ENCODE data around the gene RPL10. TPM values are rescaled to one million over a fixed set of nuclear protein-coding genes. Genes with fewer than 3 reads are reported as not detected.
"Not testable (repeated sequence)": the region's sequence is repeated elsewhere in the genome, so short reads cannot be mapped to it uniquely, and the experiment has no call there.

Gene RPL10
- total RNA-seq, 1 donor from 2014 or later: 1,898 TPM

DNA sequence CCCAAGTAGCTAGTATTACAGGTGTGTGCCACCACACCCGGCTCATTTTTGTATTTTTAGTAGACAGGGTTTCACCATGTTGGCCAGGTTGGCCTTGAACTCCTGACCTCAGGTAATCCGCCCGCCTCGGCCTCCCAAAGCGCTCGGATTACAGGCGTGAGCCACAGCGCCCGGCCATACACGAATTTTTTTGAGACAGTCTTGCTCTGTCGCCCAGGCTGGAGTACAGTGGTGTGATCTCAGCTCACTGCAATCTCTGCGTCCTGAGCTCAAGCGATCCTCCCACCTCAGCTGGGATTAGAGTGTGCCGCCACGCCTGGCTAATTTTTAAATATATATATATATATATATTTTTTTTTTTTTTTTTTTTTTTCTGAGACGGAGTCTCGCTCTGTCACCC lies 1.8 kb upstream of the RPL10 start:
- ATAC-seq; intact Hi-C loops (cut with micrococcal nuclease); DNase-seq: not testable (repeated sequence)

- ATAC-seq (peak; percentile 84), DNase-seq (peak; percentile 87)
- intact Hi-C loops (cut with micrococcal nuclease): no loop called here
Observed at GRCh38 chrX:154396973-154397887, 947 bp upstream of the RPL10 start.

GRCh38 chrX:154398668-154399526 lies 720 bp downstream of the RPL10 start:
- intact Hi-C loops (cut with micrococcal nuclease): no loop called here
- peak; percentile 92 for DNase-seq
- ATAC-seq: peak; percentile 65

DNA sequence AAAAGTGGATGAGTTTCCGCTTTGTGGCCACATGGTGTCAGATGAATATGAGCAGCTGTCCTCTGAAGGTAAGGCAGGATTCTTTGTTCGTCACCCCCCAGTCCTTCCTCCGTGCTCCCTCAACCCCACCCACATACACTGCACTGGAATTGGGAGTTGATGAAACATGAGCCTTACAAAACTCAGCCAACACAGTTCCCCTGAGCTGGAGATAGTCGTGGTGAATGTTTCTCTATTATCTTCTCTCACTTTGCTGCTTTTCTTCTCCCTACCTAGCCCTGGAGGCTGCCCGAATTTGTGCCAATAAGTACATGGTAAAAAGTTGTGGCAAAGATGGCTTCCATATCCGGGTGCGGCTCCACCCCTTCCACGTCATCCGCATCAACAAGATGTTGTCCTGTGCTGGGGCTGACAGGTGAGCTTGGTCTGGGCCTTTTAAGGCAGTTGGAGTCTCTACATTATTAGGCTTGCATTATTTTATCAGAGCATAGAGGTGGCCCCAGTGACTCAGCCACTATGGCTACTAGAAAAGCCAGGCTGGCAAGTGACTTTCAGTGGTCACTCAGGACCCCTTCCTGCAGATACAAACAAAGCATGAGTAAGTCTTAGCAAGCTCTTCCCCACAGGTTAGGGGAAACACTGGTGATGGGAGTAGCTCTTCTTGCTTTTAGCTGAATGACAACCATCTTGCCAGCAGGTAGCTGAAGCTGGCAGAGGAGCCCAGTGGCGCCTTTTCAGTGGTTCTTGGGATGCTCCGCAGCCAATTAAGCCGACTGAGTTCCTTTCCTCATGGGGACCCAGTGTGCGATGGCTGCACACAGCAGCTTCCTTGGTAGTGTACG lies 1.6 kb downstream of the RPL10 start:
- DNase-seq (no peak), ATAC-seq (no peak)
- intact Hi-C loops (cut with micrococcal nuclease): no loop called here

- intact Hi-C loops (cut with micrococcal nuclease); ATAC-seq; DNase-seq: not testable (repeated sequence)
Observed at GRCh38 chrX:154400369-154400817, 2.2 kb downstream of the RPL10 start.

- DNase-seq (no peak), ATAC-seq (no peak)
- intact Hi-C loops (cut with micrococcal nuclease): no loop called here
Observed at GRCh38 chrX:154401045-154401799, 3.0 kb downstream of the RPL10 start.

GRCh38 chrX:154401918-154402621 lies 3.9 kb downstream of the RPL10 start:
- DNase-seq: no peak
- no peak for ATAC-seq
- intact Hi-C loops (cut with micrococcal nuclease): no loop called here

DNA sequence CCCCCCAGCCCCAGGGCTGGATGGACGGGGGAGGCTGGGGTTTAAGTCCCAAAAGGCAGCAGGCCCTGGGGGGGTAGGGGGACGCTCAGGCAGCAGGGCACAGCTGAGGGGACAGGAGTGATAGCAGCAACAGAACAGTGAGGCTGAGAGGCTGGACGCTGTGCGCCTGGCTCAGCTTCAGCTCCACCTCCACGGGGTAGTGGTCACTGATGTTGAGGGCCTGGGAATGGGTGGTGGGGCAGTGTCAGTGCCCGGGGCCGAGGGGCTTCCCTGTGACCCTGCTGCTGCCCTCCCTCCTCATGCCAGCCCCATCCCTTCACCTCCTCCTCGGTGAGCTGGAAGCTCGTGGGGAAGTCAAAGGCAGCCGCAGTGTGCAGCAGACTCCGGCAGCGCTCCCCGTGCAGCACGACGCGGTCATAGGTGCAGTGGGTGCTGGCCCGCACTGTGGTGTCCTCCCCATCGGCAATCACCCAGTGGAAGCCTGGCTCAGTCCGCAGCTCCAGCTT lies 4.5 kb downstream of the RPL10 start:
- intact Hi-C loops (cut with micrococcal nuclease): no loop called here
- DNase-seq: no peak
- ATAC-seq: no peak

DNA sequence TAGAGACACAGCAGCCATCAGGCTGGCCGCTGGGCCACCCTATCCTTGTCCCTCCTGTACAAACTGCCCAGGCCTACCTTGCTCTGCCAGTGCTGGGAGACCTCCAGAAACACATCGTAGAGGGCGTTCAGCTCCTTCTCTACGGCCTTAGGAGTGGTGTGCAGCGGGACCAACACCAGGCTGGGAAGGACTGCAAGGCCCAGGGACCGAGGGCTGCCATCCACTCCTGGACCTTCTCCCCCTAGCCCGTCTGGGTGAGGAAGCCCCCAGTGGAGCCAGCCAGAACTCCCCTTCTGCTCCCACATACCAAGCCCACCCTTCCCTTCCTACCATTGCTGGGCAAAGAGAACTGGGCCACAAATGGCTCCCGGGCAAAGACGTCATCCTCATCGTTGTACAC lies 5.0 kb downstream of the RPL10 start:
- ATAC-seq (no peak), DNase-seq (no peak)
- intact Hi-C loops (cut with micrococcal nuclease): no loop called here

DNA sequence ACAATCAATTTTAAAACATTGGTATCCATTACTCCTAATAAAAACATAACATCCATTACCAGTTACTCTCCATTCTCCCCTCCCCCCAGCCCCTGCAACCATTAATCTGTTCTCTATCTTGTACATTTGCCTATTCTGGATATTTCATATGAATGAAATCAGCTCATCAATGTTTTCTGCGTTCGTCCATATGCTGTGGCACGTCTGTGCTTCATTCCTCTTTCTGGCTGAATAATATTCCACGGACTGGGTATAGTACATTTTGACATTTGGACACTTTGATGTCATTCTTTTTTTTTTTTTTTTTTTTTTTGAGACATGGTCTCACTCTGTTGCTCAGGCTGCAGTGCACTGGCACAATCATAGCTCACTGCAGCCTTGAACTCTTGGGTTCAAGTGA lies 5.7 kb downstream of the RPL10 start:
- no peak for ATAC-seq
- DNase-seq: no peak
- intact Hi-C loops (cut with micrococcal nuclease): no loop called here

GRCh38 chrX:154404625-154405192 lies 6.5 kb downstream of the RPL10 start:
- no peak for ATAC-seq
- intact Hi-C loops (cut with micrococcal nuclease): no loop called here

DNA sequence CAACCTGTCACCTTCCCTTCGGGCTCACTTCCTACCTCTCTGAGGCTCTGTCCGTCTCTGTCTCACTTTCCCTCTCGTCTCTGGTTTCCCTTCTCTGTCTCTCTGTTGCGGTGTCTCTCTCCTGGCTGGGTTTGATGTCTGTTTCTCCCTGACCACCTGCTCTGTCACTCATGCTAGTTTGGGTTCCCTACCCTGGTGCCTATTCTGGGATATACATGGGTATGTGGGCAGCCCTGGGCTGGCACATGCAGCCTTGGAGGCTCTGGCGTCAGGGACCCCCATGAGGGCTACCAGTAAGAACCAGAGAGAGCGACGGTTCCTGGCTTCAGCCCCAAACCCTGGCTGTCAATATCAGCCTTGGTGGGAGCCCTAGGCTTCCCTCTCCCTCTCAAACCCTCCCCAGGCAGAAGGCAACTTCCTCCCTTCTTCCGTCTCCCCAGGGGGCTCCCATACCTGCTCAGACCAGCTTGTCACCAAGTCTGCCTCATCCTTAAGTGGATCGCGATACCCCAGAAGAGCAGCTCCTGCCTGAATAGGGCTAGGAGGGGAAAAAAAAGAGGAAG lies 10.6 kb downstream of the RPL10 start:
- DNase-seq (no peak), ATAC-seq (no peak)
- intact Hi-C loops (cut with micrococcal nuclease): no loop called here

More at GRCh38 chrX:154404625-154405192, 6.5 kb downstream of the RPL10 start:
- no peak for DNase-seq

DNA sequence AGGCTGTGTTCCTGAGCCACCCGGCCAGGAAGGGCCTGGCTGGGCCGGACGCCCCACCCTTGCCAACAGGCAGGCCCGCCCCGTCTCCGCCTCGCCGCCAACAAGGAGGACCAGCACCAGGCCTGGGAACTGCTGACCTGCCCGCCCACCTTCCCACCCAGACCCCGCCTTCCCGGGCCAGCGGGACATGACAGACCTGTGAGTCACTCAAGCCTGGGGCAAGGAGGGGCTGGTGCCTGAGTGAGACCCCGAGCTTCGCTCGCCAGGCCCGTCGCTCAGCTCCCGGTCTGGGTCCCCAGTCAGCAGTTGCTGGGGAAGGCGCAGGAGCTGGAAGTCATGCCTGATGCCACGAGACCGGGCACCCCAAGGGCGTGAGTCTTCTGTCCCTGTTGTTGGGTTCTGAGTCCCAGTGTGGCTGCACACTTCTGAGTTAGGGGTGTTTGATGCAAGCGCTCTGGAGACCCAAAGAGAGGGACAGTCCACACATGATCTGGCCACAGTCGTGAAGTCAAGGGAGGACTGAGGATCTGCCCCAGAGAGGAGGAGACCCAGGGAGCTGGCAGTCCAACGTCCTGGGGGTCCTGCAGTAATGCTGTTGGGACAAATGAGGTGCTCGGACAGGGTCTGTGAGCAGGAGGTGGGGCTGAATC lies 11.2 kb downstream of the RPL10 start, which contains the start of gene DNASE1L1:
DNASE1L1 (minus strand) TSS at position 33 of the 650 bp plus-strand sequence. CDS start 3,686 bp downstream, outside the sequence.
- intact Hi-C loops (cut with micrococcal nuclease): no loop called here
- peak; percentile 83 for DNase-seq
- ATAC-seq: peak; percentile 66

DNA sequence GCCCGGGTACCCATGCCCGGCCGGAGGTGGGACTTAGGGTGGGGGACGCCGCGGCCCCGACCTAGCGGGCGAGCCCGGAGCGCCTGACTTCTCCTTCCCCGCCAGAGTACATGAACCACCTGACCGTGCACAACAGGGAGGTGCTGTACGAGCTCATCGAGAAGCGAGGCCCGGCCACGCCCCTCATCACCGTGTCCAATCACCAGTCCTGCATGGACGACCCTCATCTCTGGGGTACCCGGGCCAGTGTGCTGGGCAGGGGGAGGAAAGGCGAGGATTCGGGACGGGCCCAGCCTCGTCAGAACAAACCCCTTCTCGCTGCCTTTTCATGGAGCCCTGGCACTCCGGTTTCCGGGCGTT lies 13.8 kb downstream of the RPL10 start:
- intact Hi-C loops (cut with micrococcal nuclease): no loop called here
- ATAC-seq: peak; percentile 84
- peak; percentile 77 for DNase-seq

DNA sequence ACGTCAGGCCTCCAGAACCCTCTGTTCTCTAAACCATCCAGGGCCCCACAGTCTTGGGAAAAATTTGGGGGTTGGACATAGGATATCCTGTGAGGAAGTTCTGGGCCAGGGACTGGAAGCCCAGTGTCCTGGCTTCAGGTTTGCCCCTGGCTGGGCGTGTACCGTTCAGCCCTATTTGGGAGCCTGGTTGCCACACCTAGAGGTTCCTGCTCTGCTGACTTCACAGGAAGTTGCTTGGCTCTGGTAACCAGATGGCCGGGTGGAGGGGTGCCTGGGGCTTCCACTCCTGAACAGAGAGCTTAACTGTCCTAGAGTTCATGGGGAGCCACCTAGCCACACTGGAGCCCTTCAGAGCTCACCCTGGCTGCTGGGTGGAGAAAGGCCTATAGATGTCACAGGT lies 14.3 kb downstream of the RPL10 start:
- ATAC-seq (peak; percentile 23), DNase-seq (no peak)

DNA sequence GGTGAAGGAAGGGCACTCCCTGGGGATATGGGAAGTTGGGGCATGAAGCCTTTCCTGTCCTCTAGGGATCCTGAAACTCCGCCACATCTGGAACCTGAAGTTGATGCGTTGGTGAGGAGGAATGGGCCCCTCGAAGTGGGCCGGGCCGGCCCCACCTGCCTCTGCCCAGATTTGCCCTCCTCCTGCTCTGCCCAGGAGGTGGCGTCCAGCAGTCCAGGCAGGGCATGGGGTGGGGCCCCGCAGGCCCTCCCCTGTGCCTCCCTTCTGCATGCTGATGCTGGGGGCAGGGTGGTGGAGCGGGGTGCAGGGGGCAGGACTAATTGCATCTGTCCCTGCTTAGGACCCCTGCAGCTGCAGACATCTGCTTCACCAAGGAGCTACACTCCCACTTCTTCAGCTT lies 15.0 kb downstream of the RPL10 start:
- intact Hi-C loops (cut with micrococcal nuclease): no loop called here
- ATAC-seq (no peak), DNase-seq (no peak)

More for the DNA sequence above, 14.3 kb downstream of the RPL10 start:
- intact Hi-C loops (cut with micrococcal nuclease): no loop called here
